Large intestine (tissue), 12 donors: ENCODE data around the gene C2CD3. TPM values are rescaled to one million over a fixed set of nuclear protein-coding genes. Genes with fewer than 3 reads are reported as not detected.

Source experiments
- DNase-seq, 2 donors: peaks; one replicate each; pipeline versions ENCODE4 v3.0.0 to v3.0.0-alpha.2; 2013
- H3K27ac ChIP-seq: one replicate; pipeline ENCODE4 v1.5.1; 2013; ENCODE audit warnings: low read length
- H3K27me3 ChIP-seq: 2 replicates; pipeline ENCODE4 v1.6.1; 2013; ENCODE audit warnings: low read length; ENCODE audit not compliant: control insufficient read depth, insufficient read depth
- H3K36me3 ChIP-seq: 2 replicates; pipeline ENCODE4 v1.6.1; 2013; ENCODE audit warnings: low read length; ENCODE audit not compliant: control insufficient read depth, insufficient read depth
- H3K4me1 ChIP-seq: one replicate; pipeline ENCODE4 v1.6.1; 2013; ENCODE audit warnings: low read length; ENCODE audit not compliant: control insufficient read depth, insufficient read depth
- H3K4me3 ChIP-seq: one replicate; pipeline ENCODE4 v1.5.1; 2013; ENCODE audit warnings: low read length
- H3K9me3 ChIP-seq: one replicate; pipeline ENCODE4 v1.6.1; 2013; ENCODE audit warnings: mild to moderate bottlenecking, low read depth, low read length, moderate library complexity; ENCODE audit not compliant: control insufficient read depth
- WGBS: methylation state at CpG from one replicate; pipeline ENCODE4 v1.1.5; 2013; ENCODE audit warnings: low lambda C conversion rate; ENCODE audit not compliant: insufficient coverage; 5-methylcytosine and 5-hydroxymethylcytosine counted together
- long read RNA-seq, 11 donors: transcript quantifications; one replicate each; lab custom pipeline, GENCODE V29; 2026
- polyA plus RNA-seq: library from polyadenylated mRNA; unstranded; fragments of 120-200 nt; gene quantifications from one replicate; pipeline ENCODE4 v1.2.1, GENCODE V29; 2013

C2CD3 gene, protein sequence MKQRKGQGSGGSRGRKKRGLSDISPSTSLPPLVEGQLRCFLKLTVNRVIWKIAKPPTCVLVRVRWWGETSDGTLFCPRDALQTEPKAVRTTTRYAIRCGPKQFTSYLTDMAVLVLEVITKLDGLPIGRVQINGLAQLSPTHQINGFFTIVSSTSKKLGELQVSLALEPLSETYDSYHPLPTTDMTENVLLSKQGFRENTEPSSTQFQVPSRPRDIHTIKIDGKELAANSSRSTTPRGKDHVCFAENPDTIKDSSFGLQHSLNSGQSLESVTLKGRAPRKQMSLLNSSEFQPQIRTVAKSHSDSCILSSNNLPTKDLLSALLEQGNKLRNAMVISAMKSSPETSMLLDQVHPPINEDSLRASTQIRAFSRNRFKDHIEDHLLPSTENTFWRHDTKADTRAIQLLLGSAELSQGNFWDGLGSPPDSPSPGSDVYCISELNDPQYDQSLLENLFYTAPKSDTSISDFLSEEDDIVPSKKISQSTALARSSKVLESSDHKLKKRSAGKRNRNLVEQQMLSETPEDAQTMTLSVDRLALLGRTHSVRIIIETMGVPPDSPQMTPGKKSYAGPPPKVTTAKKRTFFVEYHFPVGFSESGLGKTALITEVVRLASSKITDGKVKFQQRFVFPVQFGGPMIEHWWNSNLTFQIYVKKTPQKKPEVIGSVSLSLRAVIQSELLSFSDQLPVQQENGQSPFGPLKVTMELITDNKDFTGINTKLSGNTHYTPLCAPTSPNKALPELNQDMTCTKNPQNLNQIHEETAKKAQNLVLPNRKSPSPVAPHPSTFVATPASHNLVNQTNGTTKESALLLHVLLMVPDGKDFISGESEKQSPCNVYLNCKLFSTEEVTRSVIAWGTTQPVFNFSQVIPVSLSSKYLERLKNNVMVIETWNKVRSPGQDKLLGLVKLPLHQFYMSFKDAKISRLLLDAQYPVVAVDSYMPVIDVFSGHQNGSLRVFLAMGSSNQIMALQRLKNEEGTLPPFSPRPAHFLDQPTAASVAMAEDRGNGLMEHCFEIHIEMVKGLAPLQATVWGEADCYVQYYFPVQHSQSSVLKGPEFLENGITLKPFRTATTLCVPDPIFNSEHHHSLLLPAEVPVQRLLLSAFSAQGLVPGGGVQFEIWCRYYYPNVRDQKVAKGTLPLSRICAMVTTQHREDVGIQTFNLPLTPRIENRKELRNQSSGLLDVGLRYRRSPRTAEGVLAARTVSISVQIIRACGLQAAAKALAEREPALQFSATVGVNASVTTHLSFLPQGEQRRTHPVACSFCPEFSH (N-terminal part only)
- 12.3 TPM for polyA plus RNA-seq
- long read RNA-seq, donor 1: 0 reads
- long read RNA-seq, donor 2, partial matches to known transcripts: 0 of 1 reads
- long read RNA-seq, donor 2, other reads (novel, unspliced or antisense): 0 of 1 reads
- long read RNA-seq, donor 3: 0 reads
- long read RNA-seq, donor 4: 0 reads
- long read RNA-seq, donor 5: 0 reads
- long read RNA-seq, donor 6: 0 reads
- long read RNA-seq, donor 7: 0 reads
- long read RNA-seq, donor 8: 0 reads
- long read RNA-seq, donor 9, partial matches to known transcripts: 0 of 1 reads
- long read RNA-seq, donor 9, other reads (novel, unspliced or antisense): 0 of 1 reads
- long read RNA-seq, donor 10, partial matches to known transcripts: 0 of 1 reads
- long read RNA-seq, donor 10, other reads (novel, unspliced or antisense): 0 of 1 reads
- long read RNA-seq, donor 11, full-length matches to known transcripts: 1 of 1 reads
- long read RNA-seq, donor 11, partial matches to known transcripts: 0 of 1 reads
- long read RNA-seq, donor 11, other reads (novel, unspliced or antisense): 0 of 1 reads

DNA sequence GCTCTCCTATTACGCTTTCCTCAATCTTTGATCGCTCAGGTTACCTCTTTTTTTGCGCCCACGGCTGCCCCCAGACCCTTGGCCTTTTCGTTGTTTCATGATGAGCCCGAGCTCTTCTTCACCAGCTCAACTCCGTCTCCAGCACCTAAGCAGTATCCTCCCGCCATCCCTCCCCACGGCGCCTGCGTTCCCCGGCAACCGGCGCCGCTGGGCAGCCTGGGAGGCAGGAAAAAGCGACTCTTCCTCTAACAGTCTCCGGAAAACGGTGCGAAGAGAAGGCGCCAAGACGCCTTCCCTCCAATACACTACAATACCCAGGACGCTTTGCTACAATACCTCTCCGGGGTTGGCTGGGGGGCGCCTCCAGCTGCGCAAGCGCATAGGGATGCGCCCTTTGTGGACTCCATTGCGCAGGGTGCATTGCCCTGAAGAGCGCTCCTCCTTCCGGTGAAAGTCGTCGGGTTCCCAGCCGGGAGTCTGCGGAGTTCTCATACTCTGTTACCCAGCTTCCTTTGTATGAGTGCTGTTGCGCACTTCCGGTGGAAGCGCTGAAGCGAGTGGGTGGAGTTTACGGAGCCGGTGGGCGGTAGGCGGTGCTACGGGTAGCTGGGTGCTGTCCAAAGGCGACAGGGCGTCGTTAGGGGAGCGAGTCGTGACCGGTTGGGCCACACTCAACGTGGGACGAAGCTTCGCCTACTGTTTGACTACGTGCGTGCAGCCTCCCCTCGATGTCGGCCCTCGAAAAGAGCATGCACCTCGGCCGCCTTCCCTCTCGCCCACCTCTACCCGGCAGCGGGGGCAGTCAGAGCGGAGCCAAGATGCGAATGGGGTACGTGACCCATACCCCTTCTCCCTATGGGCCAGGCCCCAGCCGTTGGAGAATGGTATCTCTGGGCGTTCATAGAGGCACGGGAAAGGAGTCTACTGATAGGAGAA lies at the start of gene C2CD3, which contains the start of gene PPME1:
TSS of gene C2CD3 (minus strand) at position 309 of the 936 bp plus-strand sequence. CDS start at position 99, 210 bp downstream.
TSS of gene PPME1 (plus strand) at position 596 of the 936 bp plus-strand sequence. CDS start at position 729, 133 bp downstream.
- 0% methylated on average over 5 of the region's 68 CpGs for WGBS
- peak within 1 kb of the TSS; percentile 73 for H3K4me3 ChIP-seq
- H3K4me1 ChIP-seq: peaks cover 8% of the 10 kb centered on the region
- no peaks in the 10 kb centered on the region for H3K9me3 ChIP-seq
- H3K27me3 ChIP-seq: no peaks in the 10 kb centered on the region
- peaks cover 5% of the 10 kb centered on the region for H3K36me3 ChIP-seq
- H3K27ac ChIP-seq: peak within 1 kb of the TSS; percentile 71
- peak; percentile 100 for DNase-seq

GRCh38 chr11:74220376-74220775 lies 49.6 kb upstream of the C2CD3 start:
- Histone ChIP-seq H3K27me3 (no peaks in the 10 kb centered on the region), H3K9me3 (no peaks in the 10 kb centered on the region), H3K4me3 (no peak overlapping the region), H3K27ac (no peak overlapping the region), H3K4me1 (no peaks in the 10 kb centered on the region), H3K36me3 (no peaks in the 10 kb centered on the region)
- peak in 1 of 2 donors; percentile 17 for DNase-seq
- no CpG with 5 or more reads among the region's 1 CpG for WGBS

- Histone ChIP-seq H3K4me1 (no peaks in the 10 kb centered on the region), H3K4me3 (no peak overlapping the region), H3K36me3 (peaks cover 43% of the 10 kb centered on the region), H3K27ac (no peak overlapping the region), H3K9me3 (peaks cover 12% of the 10 kb centered on the region), H3K27me3 (no peaks in the 10 kb centered on the region)
- WGBS: no CpG with 5 or more reads among the region's 2 CpGs
- DNase-seq: no peak
These were observed 41.7 kb upstream of the C2CD3 start for GRCh38 chr11:74212533-74212932.

DNA sequence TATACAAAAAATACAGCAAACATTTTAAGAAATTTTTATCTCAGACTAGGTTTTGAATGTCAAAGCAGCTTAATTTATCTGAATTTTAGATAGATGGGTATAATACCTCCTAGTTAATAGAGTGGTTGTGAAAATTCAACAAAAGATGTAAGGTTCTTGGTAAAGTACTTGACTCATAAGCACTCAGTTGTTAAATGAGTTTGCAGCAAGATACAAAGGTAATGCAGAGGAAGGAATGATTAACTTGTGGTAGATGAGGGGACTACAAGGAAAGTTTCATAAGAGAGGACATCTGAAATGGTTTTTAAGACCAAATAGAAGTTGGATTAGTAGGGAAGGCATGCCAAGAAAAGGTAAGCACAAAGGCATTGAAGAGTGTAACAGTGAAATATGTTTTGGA lies 37.7 kb upstream of the C2CD3 start:
- Histone ChIP-seq H3K9me3 (peaks cover 4% of the 10 kb centered on the region), H3K36me3 (peaks cover 43% of the 10 kb centered on the region), H3K27me3 (no peaks in the 10 kb centered on the region), H3K27ac (no peak overlapping the region), H3K4me1 (no peaks in the 10 kb centered on the region), H3K4me3 (no peak overlapping the region)
- DNase-seq: no peak

DNA sequence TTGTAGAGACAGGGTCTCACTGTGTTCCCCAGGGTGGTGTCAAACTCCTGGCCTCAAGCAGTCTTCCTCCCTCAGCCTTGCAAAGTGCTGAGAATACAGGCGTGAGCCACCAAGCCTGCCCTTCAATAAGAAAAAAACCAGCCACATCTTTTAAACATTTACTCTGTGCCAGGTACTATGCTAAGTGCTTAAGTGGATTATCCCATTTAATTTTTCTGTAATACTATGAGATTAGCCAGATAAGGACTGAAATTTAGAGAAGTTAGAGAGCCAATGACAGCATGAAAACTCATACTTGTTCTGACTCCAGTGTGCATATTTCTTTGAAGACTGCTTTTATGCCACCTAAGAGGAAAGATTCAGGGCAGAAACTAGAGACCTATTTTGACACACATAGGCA lies 35.9 kb upstream of the C2CD3 start:
- peaks cover 28% of the 10 kb centered on the region for H3K36me3 ChIP-seq
- no peak for DNase-seq

GRCh38 chr11:74205181-74205580 lies 34.4 kb upstream of the C2CD3 start:
- peaks cover 23% of the 10 kb centered on the region for H3K36me3 ChIP-seq
- no peak for DNase-seq
- no peaks in the 10 kb centered on the region for H3K4me1 ChIP-seq
- no CpG with 5 or more reads among the region's 1 CpG for WGBS
- no peak overlapping the region for H3K4me3 ChIP-seq
- H3K27me3 ChIP-seq: no peaks in the 10 kb centered on the region
- no peak overlapping the region for H3K27ac ChIP-seq
- H3K9me3 ChIP-seq: no peaks in the 10 kb centered on the region

More for the DNA sequence above, 35.9 kb upstream of the C2CD3 start:
- Histone ChIP-seq H3K4me3 (no peak overlapping the region), H3K9me3 (no peaks in the 10 kb centered on the region), H3K4me1 (no peaks in the 10 kb centered on the region), H3K27me3 (no peaks in the 10 kb centered on the region), H3K27ac (no peak overlapping the region)
- no CpG with 5 or more reads among the region's 1 CpG for WGBS

DNA sequence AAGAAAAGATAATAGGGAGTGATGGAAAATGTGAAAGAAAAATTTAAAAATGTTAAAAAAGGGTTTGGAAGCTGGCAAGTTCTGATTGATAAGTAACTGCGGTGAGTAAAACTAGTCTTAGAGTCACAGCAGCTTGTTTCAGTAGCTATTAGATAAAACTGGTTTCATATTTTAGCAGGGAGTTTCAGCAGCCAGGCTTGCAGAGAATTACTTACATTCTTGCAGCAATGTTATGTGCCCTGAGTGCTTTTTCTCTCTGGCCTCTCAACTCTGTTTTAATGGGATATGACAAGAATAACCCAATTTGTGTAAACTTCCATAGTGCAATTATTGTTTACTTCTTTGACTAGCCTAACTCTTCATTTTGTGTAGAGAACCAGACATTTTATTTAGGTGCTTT lies 33.9 kb upstream of the C2CD3 start:
- Histone ChIP-seq H3K4me1 (no peaks in the 10 kb centered on the region), H3K9me3 (no peaks in the 10 kb centered on the region), H3K36me3 (peaks cover 19% of the 10 kb centered on the region), H3K4me3 (no peak overlapping the region), H3K27me3 (no peaks in the 10 kb centered on the region), H3K27ac (no peak overlapping the region)
- DNase-seq: no peak
- no CpG with 5 or more reads among the region's 1 CpG for WGBS

DNA sequence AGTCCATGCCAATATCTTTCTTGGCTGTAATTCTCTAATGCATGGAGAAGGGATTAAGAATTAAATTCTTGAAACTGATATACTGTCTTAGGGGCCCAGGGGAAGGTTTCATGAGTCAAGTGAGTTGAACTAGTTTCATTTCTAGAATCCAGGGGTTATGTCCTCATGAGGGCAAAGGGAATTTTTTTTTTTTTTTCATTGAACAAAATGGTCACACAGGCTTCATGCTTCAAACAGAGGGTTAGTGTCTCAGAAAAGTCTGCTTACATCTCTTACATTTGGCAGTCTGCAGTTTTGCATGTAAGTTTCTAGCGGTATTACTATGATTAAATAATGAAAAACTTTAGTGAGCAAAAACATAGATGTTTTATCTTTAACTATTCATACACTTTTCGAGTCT lies 33.2 kb upstream of the C2CD3 start:
- H3K36me3 ChIP-seq: peaks cover 14% of the 10 kb centered on the region
- DNase-seq: no peak
- H3K4me3 ChIP-seq: no peak overlapping the region
- WGBS: 100% methylated on average over 1 of the region's 2 CpGs
- no peaks in the 10 kb centered on the region for H3K9me3 ChIP-seq
- no peak overlapping the region for H3K27ac ChIP-seq
- no peaks in the 10 kb centered on the region for H3K4me1 ChIP-seq
- H3K27me3 ChIP-seq: no peaks in the 10 kb centered on the region
